Neural cell (in vitro differentiated cells): ENCODE results near the gene HSD11B2. TPM values are rescaled to one million over a fixed set of nuclear protein-coding genes. Genes with fewer than 3 reads are reported as not detected.

Experiments used
- H2AFZ ChIP-seq: fragments of 200-600, 300-800 bp; sonication (generic), shearing (Covaris generic); 2 replicates; pipeline ENCODE4 v1.6.0; 2014; ENCODE audit warnings: low read depth, mild to moderate bottlenecking, antibody characterized with exemption, low read length, moderate library complexity
- H3F3A ChIP-seq: fragments of 200-600 bp; shearing (Covaris generic); 2 replicates; pipeline ENCODE4 v1.6.1; 2016; ENCODE audit warnings: mild to moderate bottlenecking, moderate library complexity, mixed read lengths, antibody characterized with exemption, low read length; ENCODE audit not compliant: insufficient read depth, poor library complexity, severe bottlenecking
- H3K27ac ChIP-seq: fragments of 200-600, 300-800 bp; sonication (generic), shearing (Covaris generic); 2 replicates; pipeline ENCODE4 v1.5.1; 2014; ENCODE audit warnings: mild to moderate bottlenecking, low read length, moderate library complexity
- H3K27me3 ChIP-seq: fragments of 300-800, 200-600 bp; sonication (generic), shearing (Covaris generic); 2 replicates; pipeline ENCODE4 v1.6.0; 2014; ENCODE audit warnings: mild to moderate bottlenecking, low read depth, low read length, moderate library complexity; ENCODE audit not compliant: insufficient read depth
- H3K36me3 ChIP-seq: fragments of 300-800, 200-600 bp; sonication (generic), shearing (Covaris generic); 2 replicates; pipeline ENCODE4 v1.5.1; 2014; ENCODE audit warnings: mild to moderate bottlenecking, antibody characterized with exemption, low read length, moderate library complexity; ENCODE audit not compliant: insufficient read depth
- H3K4me2 ChIP-seq: fragments of 300-800, 200-600 bp; sonication (generic), shearing (Covaris generic); 2 replicates; pipeline ENCODE4 v1.6.0; 2014; ENCODE audit warnings: mild to moderate bottlenecking, low read length
- H3K4me3 ChIP-seq: fragments of 300-800, 200-600 bp; sonication (generic), shearing (Covaris generic); 2 replicates; pipeline ENCODE4 v1.5.1; 2014; ENCODE audit warnings: mild to moderate bottlenecking, low read length, moderate library complexity
- H3K79me2 ChIP-seq: fragments of 200-600 bp; shearing (Covaris generic); replicated peaks from 2 replicates; pipeline ENCODE4 v1.6.0; 2014; ENCODE audit warnings: mild to moderate bottlenecking, low read length, moderate library complexity; ENCODE audit not compliant: insufficient read depth
- H3K9ac ChIP-seq: fragments of 300-800, 200-600 bp; sonication (generic), shearing (Covaris generic); 2 replicates; pipeline ENCODE4 v1.6.1; 2016; ENCODE audit warnings: mild to moderate bottlenecking, low read length, mixed read lengths
- H3K9me2 ChIP-seq: fragments of 200-600 bp; shearing (Covaris generic); 2 replicates; pipeline ENCODE4 v1.6.1; 2016; ENCODE audit warnings: mild to moderate bottlenecking, low read length, mixed read lengths; ENCODE audit not compliant: insufficient read depth
- H3K9me3 ChIP-seq: fragments of 200-600, 300-800 bp; sonication (generic), shearing (Covaris generic); 2 replicates; pipeline ENCODE4 v1.6.1; 2016; ENCODE audit warnings: mild to moderate bottlenecking, mixed run types, low read length, moderate library complexity, mixed read lengths
- H4K20me1 ChIP-seq: fragments of 200-600 bp; shearing (Covaris generic); 2 replicates; pipeline ENCODE4 v1.6.1; 2016; ENCODE audit warnings: mild to moderate bottlenecking, mixed run types; ENCODE audit not compliant: insufficient read depth
- CTCF ChIP-seq: fragments of 450-650 bp; IDR thresholded peaks from 2 replicates; pipeline ENCODE4 v1.5.1; 2014; ENCODE audit warnings: antibody characterized with exemption, mild to moderate bottlenecking, moderate library complexity; ENCODE audit not compliant: poor library complexity, severe bottlenecking
- EP300 ChIP-seq: fragments of 450-650 bp; conservative IDR thresholded peaks from 2 replicates; pipeline ENCODE4 v1.6.1; 2014; ENCODE audit warnings: antibody characterized with exemption, mild to moderate bottlenecking, moderate library complexity; ENCODE audit not compliant: poor library complexity, severe bottlenecking
- EZH2 ChIP-seq: fragments of 200-600, 300-800 bp; shearing (Covaris generic), sonication (generic); IDR thresholded peaks from 2 replicates; pipeline ENCODE4 v1.6.1; 2014; ENCODE audit warnings: antibody characterized with exemption, low read length, borderline replicate concordance, mild to moderate bottlenecking; ENCODE audit not compliant: insufficient read depth, poor library complexity, severe bottlenecking
- MXI1 ChIP-seq: fragments of 450-650 bp; conservative IDR thresholded peaks from 2 replicates; pipeline ENCODE4 v1.6.1; 2014; ENCODE audit warnings: antibody characterized with exemption, mild to moderate bottlenecking; ENCODE audit not compliant: poor library complexity, severe bottlenecking
- POLR2AphosphoS5 ChIP-seq: IDR thresholded peaks from 2 replicates; pipeline ENCODE4 v1.6.1; 2012
- RAD21 ChIP-seq: fragments of 450-650 bp; conservative IDR thresholded peaks from 2 replicates; pipeline ENCODE4 v1.6.1; 2014; ENCODE audit warnings: antibody characterized with exemption, mild to moderate bottlenecking, moderate library complexity
- REST ChIP-seq: IDR thresholded peaks from 2 replicates; pipeline ENCODE4 v1.6.1; 2012; ENCODE audit warnings: borderline replicate concordance
- SMC3 ChIP-seq: fragments of 450-650 bp; conservative IDR thresholded peaks from 2 replicates; pipeline ENCODE4 v1.6.1; 2014; ENCODE audit warnings: antibody characterized with exemption, mild to moderate bottlenecking, moderate library complexity; ENCODE audit not compliant: poor library complexity
- TAF1 ChIP-seq: IDR thresholded peaks from 2 replicates; pipeline ENCODE4 v1.6.1; 2012; ENCODE audit warnings: low read depth
- polyA plus RNA-seq: library from polyadenylated mRNA; depleted of rRNA; stranded (reverse); fragments of >200 nt; gene quantifications from 2 replicates; pipeline ENCODE4 v1.2.3, GENCODE V29; 2014

The HSD11B2 gene
- polyA plus RNA-seq, 1 donor from 2014 or later, result 0.24 TPM

GRCh38 chr16:67384778-67385510 lies 46.0 kb upstream of the HSD11B2 start:
- Histone ChIP-seq H3K4me3 (no peak overlapping the region), H3K79me2 (no peaks in the 10 kb centered on the region), H3K9ac (no peak overlapping the region), H2AFZ (no peak overlapping the region), H3K27me3 (no peaks in the 10 kb centered on the region), H3F3A (no peaks in the 10 kb centered on the region), H4K20me1 (no peaks in the 10 kb centered on the region), H3K9me3 (no peaks in the 10 kb centered on the region), H3K4me2 (no peak overlapping the region), H3K36me3 (no peaks in the 10 kb centered on the region), H3K27ac (no peak overlapping the region), H3K9me2 (no peaks in the 10 kb centered on the region)
- TF ChIP-seq SMC3 (no peak), RAD21 (no peak), POLR2AphosphoS5 (no peak), TAF1 (no peak), EP300 (no peak), EZH2 (no peak), CTCF (no peak), REST (no peak), MXI1 (no peak)

GRCh38 chr16:67386861-67387455 lies 44.0 kb upstream of the HSD11B2 start:
- TF ChIP-seq POLR2AphosphoS5 (no peak), REST (no peak), RAD21 (no peak), EP300 (no peak), SMC3 (no peak), CTCF (no peak)
- Histone ChIP-seq H3K4me3 (no peak overlapping the region), H3K79me2 (no peaks in the 10 kb centered on the region), H3F3A (no peaks in the 10 kb centered on the region), H3K27ac (no peak overlapping the region), H3K36me3 (no peaks in the 10 kb centered on the region), H3K9me2 (no peaks in the 10 kb centered on the region), H3K9ac (no peak overlapping the region), H3K9me3 (no peaks in the 10 kb centered on the region), H3K27me3 (no peaks in the 10 kb centered on the region), H3K4me2 (no peak overlapping the region), H4K20me1 (no peaks in the 10 kb centered on the region), H2AFZ (no peak overlapping the region)
